SH-SY5Y (cell line): ENCODE results near the gene ZCCHC14.

ENCODE experiments used
- GATA2 ChIP-seq: IDR thresholded peaks from 2 replicates; pipeline ENCODE4 v1.6.1; 2011; ENCODE audit warnings: mild to moderate bottlenecking, low read depth, low read length
- GATA3 ChIP-seq: IDR thresholded peaks from 2 replicates; pipeline ENCODE4 v1.6.1; 2011; ENCODE audit warnings: low read depth, mild to moderate bottlenecking, low read length, moderate library complexity

- TF ChIP-seq GATA3 (no peak), GATA2 (no peak)
Measured at GRCh38 chr16:87371261-87371866, 121.5 kb downstream of the ZCCHC14 start.
